IPS DF 19.7 (cell line): Measurements from ENCODE around the gene CCDC6.
"Not testable (repeated sequence)": the region's sequence is repeated elsewhere in the genome, so short reads cannot be mapped to it uniquely, and the experiment has no call there.

ENCODE experiments used
- DNase-seq: peaks from one replicate; pipeline ENCODE4 v3.0.0-alpha.2; 2013; ENCODE audit warnings: low read depth, low spot score

The CCDC6 gene

GRCh38 chr10:59880971-59881510, 25.3 kb downstream of the CCDC6 start:
- DNase-seq = no peak

- DNase-seq = no peak
Observed at GRCh38 chr10:59880019-59880717, 26.2 kb downstream of the CCDC6 start.

DNA sequence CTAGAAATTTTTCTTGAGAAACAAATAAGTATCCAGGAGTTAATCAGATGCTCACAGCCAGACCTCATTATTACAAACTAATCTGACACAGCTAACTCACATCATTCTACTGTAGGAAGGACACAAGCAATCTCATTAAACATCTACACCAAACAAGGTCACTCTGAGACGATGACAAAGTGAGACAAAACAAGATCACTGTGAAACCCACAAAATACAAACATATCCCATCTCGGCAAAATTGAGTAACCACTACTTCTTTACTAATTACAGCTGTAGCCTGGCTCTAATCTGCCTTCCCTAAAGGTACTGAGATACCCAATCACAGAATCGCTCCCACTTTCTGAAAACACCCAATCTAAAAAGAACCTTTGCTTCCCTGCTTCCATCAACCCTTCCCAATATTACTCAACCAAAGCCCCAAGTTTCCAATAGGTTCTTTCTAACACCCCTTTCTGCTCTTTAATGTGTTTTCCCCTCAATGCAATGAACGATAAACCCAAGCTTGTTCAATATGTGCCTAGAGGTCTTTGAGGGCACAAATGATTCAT, 26.9 kb downstream of the CCDC6 start:
- no peak for DNase-seq

DNA sequence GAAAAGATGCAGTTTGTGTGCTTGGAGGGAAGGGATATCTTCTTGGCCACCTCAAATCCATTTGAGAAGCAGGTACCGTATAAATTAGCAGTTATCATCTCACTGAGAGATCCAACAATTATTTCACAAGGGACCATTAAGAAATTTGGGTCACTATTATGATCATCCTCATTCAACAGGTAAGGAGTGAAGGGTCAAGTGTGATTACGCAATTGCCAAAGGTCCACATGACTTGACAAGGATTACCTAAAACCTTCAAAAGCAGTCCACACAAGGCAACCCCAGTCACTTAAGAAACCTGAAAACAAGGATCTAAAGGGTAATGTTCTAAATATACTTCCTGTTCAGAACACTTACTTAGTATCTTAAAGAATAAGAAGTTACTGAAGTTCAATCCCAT, 27.4 kb downstream of the CCDC6 start:
- DNase-seq = no peak

DNA sequence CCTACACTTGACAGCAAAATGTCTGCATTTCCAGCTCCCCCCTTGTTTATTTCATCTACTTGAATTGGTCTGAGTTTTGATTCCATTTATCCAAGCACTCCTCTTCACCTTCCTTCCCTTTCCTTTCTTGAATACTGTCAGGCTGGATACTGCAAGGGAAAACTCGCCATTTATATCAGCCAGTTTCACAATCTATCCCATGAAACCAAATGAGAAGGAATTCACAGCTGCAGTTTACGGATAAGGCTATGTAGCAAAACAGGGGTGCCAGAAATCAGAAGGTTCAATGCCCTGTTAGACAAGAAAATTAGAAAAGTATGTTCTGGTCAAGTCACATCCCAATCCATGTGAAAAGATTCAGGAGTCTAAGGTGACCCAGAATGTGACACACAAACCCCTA, 28.1 kb downstream of the CCDC6 start:
- DNase-seq = no peak

- DNase-seq = no peak
Observed at GRCh38 chr10:59877191-59877671, 29.1 kb downstream of the CCDC6 start.

- DNase-seq = no peak
Observed at GRCh38 chr10:59876695-59877094, 29.7 kb downstream of the CCDC6 start.

DNA sequence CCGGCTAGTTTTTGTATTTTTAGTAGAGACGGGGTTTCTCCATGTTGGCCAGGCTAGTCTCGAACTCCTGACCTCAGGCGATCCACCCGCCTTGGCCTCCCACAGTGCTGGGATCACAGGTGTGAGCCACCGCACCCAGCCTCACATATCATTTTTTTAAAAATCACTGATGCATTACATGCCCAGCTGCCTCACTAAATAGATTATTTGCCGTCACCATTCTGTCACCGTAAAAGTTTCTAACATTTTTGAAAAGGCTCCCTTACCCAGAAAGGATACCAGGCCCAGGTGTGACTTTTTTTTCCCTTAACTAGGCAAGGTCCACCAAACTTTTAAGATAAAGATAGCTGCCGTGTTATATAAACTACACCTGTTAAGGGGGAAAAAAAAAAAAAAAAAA, 30.1 kb downstream of the CCDC6 start:
- DNase-seq = not testable (repeated sequence)

GRCh38 chr10:59873896-59874295, 32.5 kb downstream of the CCDC6 start:
- DNase-seq = no peak

- no peak for DNase-seq
Observed at GRCh38 chr10:59872892-59873463, 33.4 kb downstream of the CCDC6 start.

DNA sequence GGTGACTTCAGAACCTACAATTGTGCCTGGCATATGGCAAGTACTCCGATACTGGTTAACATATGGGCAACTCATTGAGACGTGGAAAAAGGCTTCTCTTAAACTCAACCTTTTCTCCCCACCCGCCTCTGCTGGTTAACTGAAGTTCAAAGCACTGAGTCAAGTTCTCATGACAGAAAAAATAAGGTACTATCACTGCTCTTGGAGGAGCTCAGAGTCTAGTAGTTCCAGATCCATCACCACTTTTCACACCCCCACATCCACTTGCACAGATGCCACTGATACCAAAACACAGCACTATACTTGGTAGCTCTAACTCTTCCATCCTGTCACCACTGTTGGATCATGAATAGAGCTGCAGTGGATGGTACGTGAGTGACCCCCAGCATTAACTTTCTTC, 36.2 kb downstream of the CCDC6 start:
- DNase-seq = no peak

DNA sequence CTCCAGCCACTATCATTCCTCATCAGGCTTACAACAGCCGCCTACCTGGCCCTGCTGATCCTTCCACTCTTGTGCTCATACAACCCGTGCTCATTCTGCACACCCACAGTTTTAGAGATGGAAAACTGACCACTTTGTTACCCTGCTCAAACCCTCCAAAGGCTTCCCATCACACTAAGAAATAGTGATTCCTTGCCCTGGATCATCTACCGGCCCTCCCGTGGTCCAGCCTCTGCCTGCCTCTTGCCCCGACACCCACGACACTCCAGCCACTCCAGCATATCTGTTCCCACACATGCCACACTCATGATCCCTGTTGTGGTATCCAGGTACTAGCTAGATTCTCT, 36.8 kb downstream of the CCDC6 start:
- DNase-seq = no peak

GRCh38 chr10:59868696-59869593, 37.4 kb downstream of the CCDC6 start:
- no peak for DNase-seq

DNA sequence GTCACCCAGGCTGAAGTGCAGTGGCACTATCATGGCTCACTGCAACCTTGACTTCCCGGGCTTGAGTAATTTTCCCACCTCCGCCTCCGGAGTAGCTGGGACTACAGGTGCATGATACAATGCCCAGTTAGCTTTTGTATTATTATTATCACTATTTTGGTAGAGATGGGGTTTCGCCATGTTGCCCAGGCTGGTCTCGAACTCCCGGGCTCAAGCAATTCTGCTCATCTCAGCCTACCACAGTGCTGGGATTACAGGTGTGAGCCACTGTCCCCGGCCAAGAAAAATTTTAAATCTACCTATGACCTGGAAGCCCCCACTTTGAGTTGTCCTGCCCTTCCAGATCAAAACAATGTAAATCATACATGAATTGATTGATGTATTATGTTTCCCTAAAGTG, 38.8 kb downstream of the CCDC6 start:
- no peak for DNase-seq

DNA sequence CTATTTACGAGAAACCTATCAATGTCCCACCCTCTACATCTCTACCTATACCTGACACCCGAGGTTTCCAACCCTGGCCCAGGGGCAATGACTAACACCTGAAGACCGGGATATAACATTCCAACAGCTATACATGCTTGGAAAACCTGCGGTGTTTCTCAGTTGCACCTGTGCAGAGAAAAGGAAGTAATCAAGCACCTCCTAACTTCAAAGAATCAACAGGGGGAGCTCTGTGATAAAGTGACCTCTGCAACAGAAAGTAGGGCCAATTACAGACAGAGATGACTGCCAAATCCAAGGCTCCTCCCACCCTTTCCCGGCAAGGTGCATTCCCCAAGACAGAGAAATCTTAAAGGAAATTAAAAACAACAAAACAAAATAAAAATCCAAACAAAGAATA, 41.3 kb downstream of the CCDC6 start:
- DNase-seq = peak; percentile 45

DNA sequence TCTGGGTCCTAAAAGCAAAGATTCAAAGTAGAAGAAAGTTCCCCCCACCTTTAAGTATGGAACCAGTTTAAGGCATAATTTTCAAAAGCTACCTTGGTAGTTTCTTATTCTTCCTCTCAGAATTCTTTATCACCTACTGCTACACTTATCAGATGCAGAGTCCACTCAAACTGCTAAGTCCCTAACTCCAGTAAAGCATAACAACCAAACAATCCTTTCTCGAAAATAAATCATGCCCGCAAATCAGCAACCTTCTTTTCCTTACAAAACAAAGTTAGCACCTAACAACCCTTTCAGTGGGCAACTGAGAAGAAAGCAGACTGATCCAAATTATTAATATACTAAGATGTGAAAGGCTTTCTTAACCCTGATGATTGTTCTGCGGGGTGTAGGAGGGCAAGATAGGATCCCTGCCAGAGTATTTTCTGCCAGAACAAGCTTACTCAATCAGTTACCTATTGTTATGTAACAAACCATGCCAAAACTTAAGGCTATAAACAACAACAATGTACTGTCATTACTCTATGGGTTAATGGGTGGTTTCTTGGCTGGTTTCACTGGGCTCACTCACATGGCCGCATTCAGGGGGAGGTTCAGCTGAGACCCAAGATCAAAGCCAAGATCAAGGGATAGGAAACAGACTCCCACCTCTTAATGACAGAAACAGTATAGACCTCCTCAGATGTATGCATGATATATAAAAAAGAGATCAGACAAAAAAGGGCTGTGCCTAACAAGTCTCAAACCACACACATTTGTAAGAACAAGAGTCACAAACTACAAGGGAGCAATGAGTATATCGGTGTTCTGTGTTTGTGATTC, 42.0 kb downstream of the CCDC6 start:
- no peak for DNase-seq

- no peak for DNase-seq
Observed at GRCh38 chr10:59859570-59859969, 46.8 kb downstream of the CCDC6 start.

- DNase-seq = no peak
Observed at GRCh38 chr10:59857921-59858320, 48.4 kb downstream of the CCDC6 start.

DNA sequence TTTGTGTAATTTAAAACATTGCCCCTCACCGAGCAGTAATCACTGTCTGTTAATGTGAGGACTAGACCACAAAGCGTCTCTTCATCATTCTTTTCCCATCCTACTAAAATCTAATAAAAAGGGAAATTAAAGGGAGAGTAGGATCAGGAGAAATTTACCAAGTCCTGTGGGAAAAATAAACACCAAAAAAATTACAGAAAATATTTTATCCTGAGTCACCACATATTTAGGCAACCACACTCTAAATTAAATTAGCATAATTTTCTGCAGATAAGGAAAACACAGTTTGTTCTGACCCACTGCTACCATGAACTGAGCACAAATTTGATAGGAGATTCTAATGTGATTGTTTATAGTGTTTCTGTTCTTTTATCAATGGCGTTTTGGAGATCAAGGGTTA, 49.3 kb downstream of the CCDC6 start:
- DNase-seq = no peak

DNA sequence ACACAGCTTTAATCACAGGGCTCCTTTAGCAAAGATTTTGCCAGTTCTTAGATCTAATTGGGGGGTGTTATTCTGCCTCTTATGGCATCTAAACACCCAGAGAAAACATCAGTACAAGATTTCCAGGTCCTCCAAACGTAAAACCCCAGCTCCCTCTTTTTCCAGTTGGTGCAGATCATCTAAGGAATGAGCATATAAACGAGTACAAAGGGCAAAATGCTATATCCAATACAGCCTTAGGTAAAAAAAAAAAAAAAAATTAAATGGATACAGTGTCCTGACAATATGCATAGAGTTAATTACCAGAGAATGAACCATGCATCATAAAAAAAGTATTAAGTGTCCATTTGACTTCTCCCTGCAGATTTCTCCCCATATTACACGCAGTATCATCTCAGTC, 50.3 kb downstream of the CCDC6 start:
- no peak for DNase-seq

- no peak for DNase-seq
Observed at GRCh38 chr10:59854571-59854970, 51.8 kb downstream of the CCDC6 start.
